GM21619 (cell line): Measurements from ENCODE around the gene MRPS34.

Experiments used
- ATAC-seq: cut with Tn5 transposase; IDR thresholded peaks from one replicate; pipeline ENCODE4 v1.9.1; 2021; ENCODE audit not compliant: unreplicated experiment

MRPS34 gene

GRCh38 chr16:1771188-1771863 lies 1.6 kb downstream of the MRPS34 start, which contains the start of gene NME3:
Gene NME3 (minus strand): TSS chr16:1771543. CDS start chr16:1771534, 9 bp downstream.
- no peak for ATAC-seq

- ATAC-seq = no peak
These were observed 2.4 kb downstream of the MRPS34 start for GRCh38 chr16:1770328-1771187.

- no peak for ATAC-seq
These were observed 3.3 kb downstream of the MRPS34 start for GRCh38 chr16:1769402-1770300.

- ATAC-seq = no peak
These were observed 4.0 kb downstream of the MRPS34 start for GRCh38 chr16:1768767-1769401.

- no peak for ATAC-seq
These were observed 4.7 kb downstream of the MRPS34 start for GRCh38 chr16:1768061-1768766.

GRCh38 chr16:1767116-1767994 lies 5.6 kb downstream of the MRPS34 start:
- ATAC-seq = no peak

GRCh38 chr16:1766701-1767100 lies 6.2 kb downstream of the MRPS34 start:
- ATAC-seq = no peak

- ATAC-seq = no peak
These were observed 6.7 kb downstream of the MRPS34 start for GRCh38 chr16:1766231-1766630.

GRCh38 chr16:1765826-1766225 lies 7.1 kb downstream of the MRPS34 start:
- no peak for ATAC-seq

GRCh38 chr16:1764971-1765370 lies 8.0 kb downstream of the MRPS34 start:
- ATAC-seq = no peak

GRCh38 chr16:1763521-1764511 lies 9.1 kb downstream of the MRPS34 start:
- ATAC-seq = no peak

GRCh38 chr16:1762879-1763520 lies 9.9 kb downstream of the MRPS34 start:
- no peak for ATAC-seq

GRCh38 chr16:1762196-1762878 lies 10.6 kb downstream of the MRPS34 start:
- no peak for ATAC-seq

- ATAC-seq = no peak
These were observed 11.2 kb downstream of the MRPS34 start for GRCh38 chr16:1761751-1762150.

GRCh38 chr16:1760911-1761310 lies 12.0 kb downstream of the MRPS34 start:
- no peak for ATAC-seq

GRCh38 chr16:1759511-1759910 lies 13.4 kb downstream of the MRPS34 start:
- ATAC-seq = no peak

- ATAC-seq = no peak
These were observed 14.0 kb downstream of the MRPS34 start for GRCh38 chr16:1758923-1759322.
